ENCODE results near the gene SLC49A4.
"Not testable (repeated sequence)": the region's sequence is repeated elsewhere in the genome, so short reads cannot be mapped to it uniquely, and the experiment has no call there.

Gene SLC49A4, protein sequence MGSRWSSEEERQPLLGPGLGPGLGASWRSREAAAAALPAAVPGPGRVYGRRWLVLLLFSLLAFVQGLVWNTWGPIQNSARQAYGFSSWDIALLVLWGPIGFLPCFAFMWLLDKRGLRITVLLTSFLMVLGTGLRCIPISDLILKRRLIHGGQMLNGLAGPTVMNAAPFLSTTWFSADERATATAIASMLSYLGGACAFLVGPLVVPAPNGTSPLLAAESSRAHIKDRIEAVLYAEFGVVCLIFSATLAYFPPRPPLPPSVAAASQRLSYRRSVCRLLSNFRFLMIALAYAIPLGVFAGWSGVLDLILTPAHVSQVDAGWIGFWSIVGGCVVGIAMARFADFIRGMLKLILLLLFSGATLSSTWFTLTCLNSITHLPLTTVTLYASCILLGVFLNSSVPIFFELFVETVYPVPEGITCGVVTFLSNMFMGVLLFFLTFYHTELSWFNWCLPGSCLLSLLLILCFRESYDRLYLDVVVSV

DNA sequence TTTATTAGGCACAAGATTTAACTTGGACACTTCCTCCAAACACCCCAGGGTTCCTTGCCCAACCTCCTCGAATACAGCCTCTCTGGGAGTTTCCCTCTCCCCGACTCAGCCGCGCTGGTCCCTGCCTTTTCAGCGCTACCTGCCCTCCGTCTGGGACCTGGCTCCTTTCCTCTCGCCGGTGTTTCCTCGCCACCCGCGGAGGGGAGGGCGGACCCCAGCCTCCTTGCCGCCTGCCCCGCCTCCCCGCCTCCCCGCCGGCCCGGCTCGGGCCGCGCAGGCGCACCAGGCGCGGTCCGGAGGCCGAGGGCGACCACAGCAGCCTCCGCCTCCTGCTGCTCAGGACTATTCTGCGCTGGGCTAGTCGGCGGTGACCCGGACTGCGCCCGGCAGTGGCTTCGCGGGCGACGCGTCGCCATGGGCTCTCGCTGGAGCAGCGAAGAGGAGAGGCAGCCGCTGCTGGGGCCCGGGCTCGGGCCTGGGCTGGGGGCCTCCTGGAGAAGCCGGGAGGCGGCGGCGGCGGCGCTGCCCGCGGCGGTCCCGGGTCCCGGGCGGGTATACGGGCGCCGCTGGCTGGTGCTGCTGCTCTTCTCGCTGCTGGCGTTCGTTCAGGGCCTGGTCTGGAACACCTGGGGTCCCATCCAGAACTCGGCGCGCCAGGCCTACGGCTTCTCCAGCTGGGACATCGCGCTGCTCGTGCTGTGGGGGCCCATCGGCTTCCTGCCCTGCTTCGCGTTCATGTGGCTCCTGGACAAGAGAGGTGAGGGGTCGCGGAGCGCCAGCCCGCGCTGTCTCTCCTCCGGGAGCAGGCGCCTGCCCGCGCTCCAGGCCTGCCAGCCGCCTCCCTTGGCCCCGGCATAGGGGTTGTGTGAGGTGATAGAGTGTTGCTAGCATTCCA is at the start of gene SLC49A4:
SLC49A4 (plus strand) TSS at position 291 of the 895 bp plus-strand sequence; CDS start at position 415, 124 bp downstream.
- peak; percentile 43 to 68 for DNase-seq (ENCODE audit: low read depth in 2 of 2)

DNA sequence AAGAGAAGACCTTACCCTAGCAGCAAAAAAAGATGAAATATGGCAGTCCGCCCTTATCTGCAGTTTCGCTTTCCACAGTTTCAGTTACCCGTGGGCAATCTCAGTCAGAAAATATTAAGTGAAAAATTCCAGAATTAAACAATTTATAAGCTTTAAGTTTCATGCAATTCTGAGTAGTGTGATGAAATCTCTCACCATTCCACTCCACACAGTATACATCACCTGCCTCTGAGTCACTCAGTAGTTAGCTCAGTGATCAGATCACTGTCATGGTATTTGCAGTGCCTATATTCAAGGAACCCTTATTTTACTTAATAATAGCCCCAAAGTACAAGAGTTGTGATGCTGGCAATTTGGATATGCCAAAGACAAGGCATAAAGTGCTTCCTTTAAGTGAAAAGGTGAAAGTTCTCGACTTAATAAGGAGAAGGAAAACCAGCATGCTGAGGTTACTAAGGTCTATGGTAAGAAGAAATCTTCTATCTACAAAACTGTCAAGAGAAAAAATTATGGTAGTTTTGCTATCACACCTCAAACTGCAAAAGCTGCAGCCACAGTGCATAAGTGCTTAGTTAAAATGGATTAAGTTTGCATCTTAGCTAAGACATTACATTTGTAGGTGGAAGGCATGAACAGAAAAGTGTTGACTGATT is 49.4 kb upstream of the SLC49A4 start:
- no peak for DNase-seq (ENCODE audit: low read depth in 2 of 2)

DNA sequence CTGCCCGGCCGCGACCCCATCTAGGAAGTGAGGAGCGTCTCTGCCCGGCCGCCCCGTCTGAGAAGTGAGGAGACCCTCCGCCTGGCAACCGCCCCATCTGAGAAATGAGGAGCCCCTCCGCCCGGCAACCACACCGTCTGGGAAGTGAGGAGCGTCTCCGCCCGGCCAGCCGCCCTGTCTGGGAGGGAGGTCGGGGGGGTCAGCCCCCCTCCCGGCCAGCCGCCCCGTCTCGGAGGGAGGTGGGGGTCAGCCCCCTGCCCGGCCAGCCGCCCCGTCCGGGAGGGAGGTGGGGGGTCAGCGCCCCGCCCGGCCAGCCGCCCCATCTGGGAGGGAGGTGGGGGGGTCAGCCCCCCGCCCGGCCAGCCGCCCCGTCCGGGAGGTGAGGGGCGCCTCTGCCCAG is 47.6 kb upstream of the SLC49A4 start:
- not testable (repeated sequence) for DNase-seq (ENCODE audit: low read depth in 2 of 2)

- DNase-seq (ENCODE audit: low read depth in 2 of 2): no peak
Observed at GRCh38 chr3:122748347-122748746, 46.5 kb upstream of the SLC49A4 start.

- DNase-seq (ENCODE audit: low read depth in 2 of 2): no peak
Observed at GRCh38 chr3:122754929-122755328, 39.9 kb upstream of the SLC49A4 start.

DNA sequence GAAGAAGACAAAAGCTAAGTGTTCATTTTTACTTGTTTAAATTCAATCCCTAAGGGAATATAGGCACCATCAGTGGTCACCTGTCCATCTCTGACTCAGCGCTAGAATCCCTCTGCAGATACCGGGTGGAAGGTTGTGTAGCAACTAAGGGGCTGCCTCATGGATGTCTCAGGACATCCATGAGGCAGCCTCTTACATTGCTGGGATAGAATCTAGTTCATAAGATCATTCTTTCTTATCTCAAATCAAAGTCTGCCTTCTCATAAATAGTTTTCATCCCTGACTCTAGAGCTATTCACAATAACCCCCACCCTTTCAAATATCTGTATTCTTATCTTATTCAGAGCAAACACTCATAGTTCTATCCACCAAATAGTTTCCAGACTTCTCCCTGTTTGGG is 39.4 kb upstream of the SLC49A4 start:
- DNase-seq (ENCODE audit: low read depth in 2 of 2): no peak

DNA sequence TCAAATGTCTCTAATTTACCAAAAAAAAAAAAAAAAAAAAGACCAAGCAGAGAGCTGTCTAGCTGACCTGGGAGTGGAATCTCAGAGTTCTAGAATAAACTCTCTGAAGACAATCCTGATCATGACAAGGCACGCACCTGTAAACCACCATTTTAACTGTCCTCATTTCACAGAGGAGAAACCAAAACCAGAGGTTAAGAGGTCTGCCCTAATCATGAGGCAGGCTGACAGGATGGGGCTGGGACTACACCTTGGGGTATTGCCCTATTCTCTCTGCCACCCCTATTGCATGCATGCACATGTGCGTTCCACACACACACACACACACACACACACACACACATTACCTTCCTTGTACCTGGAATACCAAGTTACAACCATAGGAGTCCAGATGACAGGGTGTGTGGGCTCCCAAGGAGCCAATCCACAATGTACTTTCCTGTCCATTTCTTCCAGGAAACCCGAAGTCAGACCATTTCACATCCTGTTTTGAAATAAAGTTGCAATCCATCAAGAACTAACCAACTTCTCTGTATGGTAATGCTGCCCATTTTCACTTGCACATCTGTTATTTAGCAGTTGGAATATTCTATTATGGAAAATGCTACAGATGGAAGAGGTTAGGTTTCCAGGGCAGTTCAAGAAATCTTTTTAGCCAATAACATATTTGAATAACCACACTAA is 35.9 kb upstream of the SLC49A4 start:
- DNase-seq (ENCODE audit: low read depth in 2 of 2): no peak

GRCh38 chr3:122760453-122761271 is 34.2 kb upstream of the SLC49A4 start:
- no peak for DNase-seq (ENCODE audit: low read depth in 2 of 2)

DNA sequence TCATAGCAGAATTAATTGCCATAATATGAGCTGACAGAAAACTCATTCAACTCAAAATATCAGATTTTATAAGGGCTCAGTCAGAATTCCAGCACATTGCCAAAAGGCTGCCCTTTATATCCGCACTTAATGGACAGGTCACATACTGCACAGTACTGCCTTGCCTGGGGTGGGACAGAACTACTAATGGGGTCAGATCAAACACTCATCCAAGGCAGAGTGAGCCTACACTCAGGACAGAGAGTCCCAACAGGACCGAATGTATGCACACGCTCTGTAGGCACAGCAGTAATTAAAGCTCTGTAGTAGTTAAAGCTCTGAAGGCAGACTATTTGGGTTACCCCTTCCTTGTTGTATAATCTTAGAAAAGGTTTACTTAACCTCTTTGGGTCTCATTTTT is 28.4 kb upstream of the SLC49A4 start:
- DNase-seq (ENCODE audit: low read depth in 2 of 2): no peak

DNA sequence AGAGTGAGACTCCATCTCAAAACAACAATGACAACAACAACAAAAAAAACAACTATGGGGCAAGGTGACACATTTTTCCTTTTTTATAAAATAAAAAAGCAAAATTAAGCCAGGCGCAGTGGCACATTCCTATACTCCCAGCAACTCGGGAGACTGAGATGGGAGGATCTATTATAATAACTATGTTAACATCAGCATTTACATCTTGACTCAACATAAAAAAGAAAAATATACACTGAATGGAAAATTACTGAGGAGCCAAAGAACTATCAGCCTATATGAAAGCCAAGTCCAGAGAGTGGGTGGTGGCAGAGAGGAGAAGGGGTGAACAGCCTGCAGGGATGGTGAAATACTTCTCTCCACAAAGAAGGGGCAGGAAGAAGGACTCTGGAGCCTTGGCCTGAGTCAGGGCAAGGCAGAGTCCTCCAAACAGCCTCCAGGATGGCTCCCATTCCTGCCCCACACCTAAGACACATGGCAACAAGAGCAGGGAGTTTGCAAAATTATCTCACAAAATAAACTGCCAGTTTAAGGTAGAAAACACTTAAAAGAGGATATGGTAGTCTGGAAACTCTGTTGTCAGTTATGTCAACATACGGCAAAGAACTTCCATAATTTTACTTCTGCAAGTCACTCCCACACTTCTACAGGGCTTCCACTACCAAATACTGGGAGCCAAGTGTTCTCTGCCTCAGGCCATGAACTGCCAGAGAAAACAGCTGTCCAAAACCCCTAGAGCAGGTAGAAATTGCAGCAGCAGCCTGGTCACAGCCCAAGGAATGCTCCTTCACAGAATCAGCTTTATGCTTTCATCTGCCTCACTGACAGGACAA is 27.1 kb upstream of the SLC49A4 start:
- no peak for DNase-seq (ENCODE audit: low read depth in 2 of 2)

- no peak for DNase-seq (ENCODE audit: low read depth in 2 of 2)
Observed at GRCh38 chr3:122770521-122771202, 24.2 kb upstream of the SLC49A4 start.

GRCh38 chr3:122772827-122773226 is 22.0 kb upstream of the SLC49A4 start:
- DNase-seq (ENCODE audit: low read depth in 2 of 2): no peak

DNA sequence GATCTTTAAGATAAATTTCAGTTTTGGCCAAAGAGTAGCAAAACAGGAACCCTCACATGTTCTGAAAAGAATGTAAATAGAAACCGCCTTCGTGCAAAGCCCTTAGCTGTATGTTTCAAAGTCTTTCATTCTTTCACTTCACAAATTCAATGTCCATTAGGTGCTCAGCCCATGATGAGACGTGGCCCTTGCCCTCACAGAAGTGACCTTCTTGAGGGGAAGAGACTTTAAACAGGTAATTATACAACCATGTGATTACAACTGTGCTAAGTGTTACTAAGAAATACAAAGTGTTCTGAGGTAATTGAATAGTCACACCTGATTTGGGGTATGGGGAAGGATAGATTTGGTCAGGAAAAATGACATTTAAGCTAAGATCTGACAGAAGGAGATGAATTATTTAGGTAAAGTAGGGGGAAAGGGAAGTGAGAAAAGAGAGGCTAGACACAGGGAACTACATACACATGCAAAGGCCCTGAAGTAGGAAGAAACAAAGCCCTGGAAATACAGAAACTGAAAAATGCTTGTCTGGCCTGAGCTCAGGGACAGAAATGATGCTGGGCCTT is 20.8 kb upstream of the SLC49A4 start:
- no peak for DNase-seq (ENCODE audit: low read depth in 2 of 2)

DNA sequence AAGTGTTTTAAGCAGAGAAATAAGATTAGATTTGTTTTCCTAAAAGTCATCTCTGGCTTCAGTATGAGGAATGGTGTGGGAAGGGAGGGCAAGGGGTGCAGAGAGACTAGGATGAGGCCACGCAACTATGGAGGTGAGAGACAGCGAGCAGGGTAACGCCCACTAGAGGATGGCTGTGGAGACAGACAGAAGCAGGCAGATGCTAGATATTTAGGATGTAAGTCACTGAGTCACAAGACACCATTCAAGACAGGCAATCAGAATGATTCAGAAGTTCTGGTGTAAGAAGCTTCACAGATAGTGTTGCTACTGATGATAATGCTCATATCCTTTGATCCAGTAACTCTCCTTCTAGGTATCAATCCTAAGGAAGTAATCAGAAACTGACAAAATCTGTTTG is 20.3 kb upstream of the SLC49A4 start:
- DNase-seq (ENCODE audit: low read depth in 2 of 2): no peak

- DNase-seq (ENCODE audit: low read depth in 2 of 2): no peak
Observed at GRCh38 chr3:122776675-122777468, 18.0 kb upstream of the SLC49A4 start.

- DNase-seq (ENCODE audit: low read depth in 2 of 2): no peak
Observed at GRCh38 chr3:122777563-122777962, 17.3 kb upstream of the SLC49A4 start.

GRCh38 chr3:122782804-122783203 is 12.1 kb upstream of the SLC49A4 start:
- no peak for DNase-seq (ENCODE audit: low read depth in 2 of 2)

DNA sequence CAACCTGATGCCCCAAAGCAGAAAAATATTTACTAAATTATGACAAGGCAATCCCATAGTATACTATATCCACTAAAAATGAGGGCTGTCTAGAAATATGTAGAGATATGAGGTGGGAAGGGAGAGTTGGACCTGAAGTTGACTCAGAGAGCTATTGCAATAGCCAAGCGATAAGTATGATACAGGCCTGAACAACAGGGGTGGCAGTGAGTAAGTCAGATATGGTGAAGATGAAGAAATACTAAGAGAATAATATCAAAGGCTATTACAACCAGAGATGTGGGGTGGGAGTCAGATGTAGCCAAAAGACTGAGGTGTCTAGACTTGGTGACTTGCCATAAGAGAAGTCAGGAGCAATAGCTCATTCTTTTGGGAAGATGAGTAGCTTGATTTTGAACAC is 10.4 kb upstream of the SLC49A4 start:
- DNase-seq (ENCODE audit: low read depth in 2 of 2): no peak
